GM23338 (cell line): Measurements from ENCODE around the gene DGLUCY. TPM values are rescaled to one million over a fixed set of nuclear protein-coding genes. Genes with fewer than 3 reads are reported as not detected.

Experiments
- ATAC-seq: fragments of 200-7000 bp; cut with Tn5 transposase; 3 replicates; pipeline ENCODE4 v1.9.1; 2020
- DNase-seq: peaks from one replicate; pipeline ENCODE4 v3.0.0-alpha.2; 2015; ENCODE audit warnings: low spot score
- H2AFZ ChIP-seq: fragments of 200-600 bp; sonication (generic); 2 replicates; pipeline ENCODE4 v1.8.0; 2016; ENCODE audit warnings: antibody characterized with exemption, mild to moderate bottlenecking, moderate library complexity
- H3F3A ChIP-seq: fragments of 200-600 bp; sonication (generic); replicated peaks from 2 replicates; pipeline ENCODE4 v1.8.0; 2017; ENCODE audit warnings: antibody characterized with exemption, mixed run types, low read depth
- H3K27ac ChIP-seq: fragments of 200-600 bp; sonication (generic); 2 replicates; pipeline ENCODE4 v1.6.1; 2016; ENCODE audit warnings: low read depth
- H3K27me3 ChIP-seq: fragments of 200-600 bp; sonication (generic); 2 replicates; pipeline ENCODE4 v1.8.0; 2016; ENCODE audit warnings: mild to moderate bottlenecking, mixed run types, moderate library complexity; ENCODE audit not compliant: insufficient read depth
- H3K36me3 ChIP-seq: fragments of 200-600 bp; sonication (generic); 2 replicates; pipeline ENCODE4 v1.8.0; 2016; ENCODE audit warnings: mild to moderate bottlenecking; ENCODE audit not compliant: insufficient read depth
- H3K4me1 ChIP-seq: fragments of 200-600 bp; sonication (generic); 2 replicates; pipeline ENCODE4 v1.8.0; 2016; ENCODE audit warnings: mild to moderate bottlenecking, moderate library complexity; ENCODE audit not compliant: insufficient read depth
- H3K4me2 ChIP-seq: fragments of 200-600 bp; sonication (generic); 2 replicates; pipeline ENCODE4 v1.7.1; 2017; ENCODE audit warnings: mixed run types
- H3K4me3 ChIP-seq: fragments of 200-600 bp; sonication (generic); 2 replicates; pipeline ENCODE4 v1.6.1; 2016; ENCODE audit warnings: mixed run types
- H3K79me2 ChIP-seq: fragments of 200-600 bp; sonication (generic); replicated peaks from 2 replicates; pipeline ENCODE4 v1.8.0; 2017; ENCODE audit warnings: mild to moderate bottlenecking; ENCODE audit not compliant: insufficient read depth
- H3K9me2 ChIP-seq: fragments of 200-600 bp; sonication (generic); 2 replicates; pipeline ENCODE4 v1.8.0; 2017; ENCODE audit not compliant: insufficient read depth
- H4K20me1 ChIP-seq: fragments of 200-600 bp; sonication (generic); replicated peaks from 2 replicates; pipeline ENCODE4 v1.8.0; 2017; ENCODE audit warnings: mild to moderate bottlenecking; ENCODE audit not compliant: insufficient read depth
- H3K27ac Mint-ChIP-seq: 2 replicates; pipeline ENCODE4 v1.8.0; 2020; ENCODE audit warnings: inconsistent platforms, mild to moderate bottlenecking, moderate library complexity, mixed read lengths
- H3K27me3 Mint-ChIP-seq: 3 replicates; pipeline ENCODE4 v1.8.0; 2022; ENCODE audit warnings: low read depth, mild to moderate bottlenecking, moderate library complexity, mixed read lengths, inconsistent platforms; ENCODE audit not compliant: insufficient read depth, poor library complexity
- H3K36me3 Mint-ChIP-seq: 3 replicates; pipeline ENCODE4 v1.8.0; 2021; ENCODE audit warnings: low read depth, mild to moderate bottlenecking, inconsistent platforms, moderate library complexity, mixed read lengths
- H3K4me1 Mint-ChIP-seq: 3 replicates; pipeline ENCODE4 v1.8.0; 2020; ENCODE audit warnings: mild to moderate bottlenecking, inconsistent platforms, mixed read lengths
- H3K4me3 Mint-ChIP-seq: 3 replicates; pipeline ENCODE4 v1.8.0; 2021; ENCODE audit warnings: moderate library complexity, mild to moderate bottlenecking, inconsistent platforms, mixed read lengths
- H3K9me3 Mint-ChIP-seq: 3 replicates; pipeline ENCODE4 v1.8.0; 2020; ENCODE audit warnings: moderate library complexity, mild to moderate bottlenecking, inconsistent platforms, mixed read lengths
- CREB1 ChIP-seq: fragments of 250-450 bp; sonication (Bioruptor Pico); IDR thresholded peaks from 2 replicates; pipeline ENCODE4 v1.5.0; 2020; ENCODE audit warnings: low read depth, mild to moderate bottlenecking, moderate library complexity
- CTCF ChIP-seq, 2 experiments: fragments of 200-600 bp in 1 of 2; sonication (generic) in 1 of 2; conservative IDR thresholded peaks; 2 replicates each; pipeline versions ENCODE4 v1.5.1 to v1.6.1; 2016 to 2017; ENCODE audit warnings: antibody characterized with exemption in 2 of 2, low read depth in 2 of 2, mild to moderate bottlenecking in 2 of 2, moderate library complexity in 1 of 2
- EZH2 ChIP-seq: fragments of 200-600 bp; sonication (generic); IDR thresholded peaks from one replicate; pipeline ENCODE4 v1.8.0; 2017; ENCODE audit warnings: antibody characterized with exemption, mild to moderate bottlenecking, low read depth; ENCODE audit not compliant: unreplicated experiment
- EZH2phosphoT487 ChIP-seq: fragments of 200-600 bp; sonication (generic); IDR thresholded peaks from one replicate; pipeline ENCODE4 v1.8.1; 2018; ENCODE audit warnings: antibody characterized with exemption; ENCODE audit not compliant: unreplicated experiment
- JUNB ChIP-seq: IDR thresholded peaks from one replicate; pipeline ENCODE4 v1.6.1; 2016; ENCODE audit warnings: antibody characterized with exemption; ENCODE audit not compliant: unreplicated experiment
- NANOG ChIP-seq: IDR thresholded peaks from 2 replicates; pipeline ENCODE4 v1.6.1; 2016; ENCODE audit warnings: antibody characterized with exemption, borderline replicate concordance
- POLR2AphosphoS5 ChIP-seq: IDR thresholded peaks from 2 replicates; pipeline ENCODE4 v1.6.1; 2016; ENCODE audit warnings: antibody characterized with exemption, low read depth
- REST ChIP-seq: IDR thresholded peaks from one replicate; pipeline ENCODE4 v1.6.1; 2018; ENCODE audit warnings: antibody characterized with exemption; ENCODE audit not compliant: unreplicated experiment
- STAT1 ChIP-seq: IDR thresholded peaks from one replicate; pipeline ENCODE4 v1.6.1; 2016; ENCODE audit warnings: antibody characterized with exemption; ENCODE audit not compliant: unreplicated experiment
- ZNF114 ChIP-seq: fragments of 250-450 bp; sonication (Bioruptor Pico); IDR thresholded peaks from 2 replicates; pipeline ENCODE4 v1.5.0; 2020; ENCODE audit warnings: mild to moderate bottlenecking, moderate library complexity
- ZNF331 ChIP-seq: fragments of 250-450 bp; sonication (Bioruptor Pico); IDR thresholded peaks from 2 replicates; pipeline ENCODE4 v1.5.0; 2020; ENCODE audit warnings: low read depth, mild to moderate bottlenecking, moderate library complexity
- ZNF462 ChIP-seq: fragments of 250-450 bp; sonication (Bioruptor Pico); IDR thresholded peaks from 2 replicates; pipeline ENCODE4 v1.5.0; 2020; ENCODE audit warnings: mild to moderate bottlenecking, moderate library complexity
- polyA plus RNA-seq: library from polyadenylated mRNA; unstranded; fragments of >200 nt; fragmentation: Nextera tagmentation; extraction: Ambion mirVana; gene quantifications from 2 replicates; pipeline ENCODE4 v1.2.1, GENCODE V29; 2016
- total RNA-seq: library from RNA; depleted of rRNA; stranded (reverse); fragments of >200 nt; shearing (Covaris generic); gene quantifications from 2 replicates; pipeline ENCODE4 v1.2.3, GENCODE V29; 2014
- TF ChIP-seq, protein P1 (sequence below): IDR thresholded peaks from 2 replicates; pipeline ENCODE4 v1.6.1; 2016; ENCODE audit warnings: antibody characterized with exemption

Gene DGLUCY
- total and polyA plus RNA-seq, 2 experiments from 2014 or later = 14.6 to 31.6 TPM

GRCh38 chr14:91067186-91067585 lies 46.7 kb upstream of the DGLUCY start:
- no peak overlapping the region for H3K4me2 ChIP-seq
- ATAC-seq (no peak), DNase-seq (no peak)
- no peaks in the 10 kb centered on the region for H3K36me3 Mint-ChIP-seq
- H2AFZ ChIP-seq = no peak overlapping the region
- H3K27me3 ChIP-seq = no peaks in the 10 kb centered on the region
- no peaks in the 10 kb centered on the region for H3K9me2 ChIP-seq
- H3K27ac Mint-ChIP-seq = no peak overlapping the region
- no peak overlapping the region for H3K27ac ChIP-seq
- H4K20me1 ChIP-seq = no peaks in the 10 kb centered on the region
- H3K79me2 ChIP-seq = no peaks in the 10 kb centered on the region
- no peaks in the 10 kb centered on the region for H3K27me3 Mint-ChIP-seq
- no peaks in the 10 kb centered on the region for H3K4me1 ChIP-seq
- no peak overlapping the region for H3K4me3 ChIP-seq
- no peaks in the 10 kb centered on the region for H3F3A ChIP-seq
- H3K4me3 Mint-ChIP-seq = no peak overlapping the region
- no peaks in the 10 kb centered on the region for H3K36me3 ChIP-seq
- H3K9me3 Mint-ChIP-seq = no peaks in the 10 kb centered on the region; the same call in 2 of the 3 replicates
- TF ChIP-seq POLR2AphosphoS5 (no peak), STAT1 (no peak), ZNF462 (CRISPR knock-in tag) (no peak), ZNF114 (CRISPR knock-in tag) (no peak), EZH2phosphoT487 (no peak), EZH2 (no peak), REST (no peak), CTCF (conservative IDR thresholded peaks at IDR 0.05; ENCODE audit: low read depth in 2 of 2) (no peak), CREB1 (no peak), JUNB (no peak), ZNF331 (CRISPR knock-in tag) (no peak), NANOG (no peak)
- TF ChIP-seq, protein P1, sequence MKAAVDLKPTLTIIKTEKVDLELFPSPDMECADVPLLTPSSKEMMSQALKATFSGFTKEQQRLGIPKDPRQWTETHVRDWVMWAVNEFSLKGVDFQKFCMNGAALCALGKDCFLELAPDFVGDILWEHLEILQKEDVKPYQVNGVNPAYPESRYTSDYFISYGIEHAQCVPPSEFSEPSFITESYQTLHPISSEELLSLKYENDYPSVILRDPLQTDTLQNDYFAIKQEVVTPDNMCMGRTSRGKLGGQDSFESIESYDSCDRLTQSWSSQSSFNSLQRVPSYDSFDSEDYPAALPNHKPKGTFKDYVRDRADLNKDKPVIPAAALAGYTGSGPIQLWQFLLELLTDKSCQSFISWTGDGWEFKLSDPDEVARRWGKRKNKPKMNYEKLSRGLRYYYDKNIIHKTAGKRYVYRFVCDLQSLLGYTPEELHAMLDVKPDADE = no peak
- H3K4me1 Mint-ChIP-seq = no peaks in the 10 kb centered on the region
